GM12878 (cell line): Measurements from ENCODE around the gene PASK. TPM values are rescaled to one million over a fixed set of nuclear protein-coding genes. Genes with fewer than 3 reads are reported as not detected.

Source experiments
- ATAC-seq: fragments of 200-7000 bp; cut with Tn5 transposase; 3 replicates; pipeline ENCODE4 v1.9.1; 2020; ENCODE audit warnings: mild to moderate bottlenecking, moderate library complexity
- BruUV-seq: library from RNA; stranded (reverse); fragments of 400-500 nt; replicated peaks from 2 replicates; lab custom pipeline; 2021; lab: Mats Ljungman, UMichigan
- CTCF ChIA-PET: fragments of 300-600 bp; sonication (Branson Sonifier 250); formaldehyde crosslinking; extraction: SDS; loops from one replicate; lab custom pipeline; 2021; ENCODE audit warnings: inconsistent platforms; lab: Yijun Ruan, JAX
- POLR2A ChIA-PET: fragments of 350-600 bp; formaldehyde crosslinking; extraction: SDS; loops from one replicate; lab custom pipeline; 2021; ENCODE audit warnings: inconsistent platforms; lab: Charles Lee
- RAD21 ChIA-PET: fragments of 300-600 bp; sonication (Branson Sonifier 250); formaldehyde crosslinking; loops from one replicate; lab custom pipeline; 2023; ENCODE audit warnings: antibody characterized with exemption; ENCODE audit not compliant: unreplicated experiment; lab: Charles Lee
- SMC1A ChIA-PET: fragments of 300-600 bp; sonication (Branson Sonifier 250); formaldehyde crosslinking; loops from one replicate; lab custom pipeline; 2023; ENCODE audit not compliant: unreplicated experiment, uncharacterized antibody; lab: Charles Lee
- DNase-seq: peaks from one replicate; pipeline ENCODE4 v3.0.0-alpha.2; 2011; ENCODE audit warnings: low read depth, low spot score
- FAIRE-seq: peaks from 3 replicates; lab custom pipeline; 2011; peaks lifted over from hg19 to GRCh38; lab: Jason Lieb, UNC
- H2AFZ ChIP-seq: 2 replicates; pipeline ENCODE4 v1.6.0; 2011; ENCODE audit warnings: low read depth, low read length, control low read depth; ENCODE audit not compliant: control insufficient read depth
- H3K27ac ChIP-seq: 2 replicates; pipeline ENCODE4 v1.5.1; 2011; ENCODE audit warnings: control low read depth; ENCODE audit not compliant: control insufficient read depth, insufficient read depth
- H3K27me3 ChIP-seq, 2 experiments: replicated peaks in 1 of 2; 2 replicates each; pipeline versions ENCODE4 v1.6.0 to v1.6.1; 2011; ENCODE audit warnings: low read length in 1 of 2; ENCODE audit not compliant: control insufficient read depth in 2 of 2, insufficient read depth in 2 of 2
- H3K36me3 ChIP-seq, 2 experiments: 2 replicates each; pipeline ENCODE4 v1.5.1; 2011; ENCODE audit warnings: low read length in 1 of 2; ENCODE audit not compliant: control insufficient read depth in 2 of 2, insufficient read depth in 2 of 2
- H3K4me1 ChIP-seq: 2 replicates; pipeline ENCODE4 v1.6.1; 2011; ENCODE audit warnings: mild to moderate bottlenecking, low read length, moderate library complexity, mixed read lengths; ENCODE audit not compliant: control insufficient read depth, insufficient read depth
- H3K4me2 ChIP-seq: 2 replicates; pipeline ENCODE4 v1.6.0; 2011; ENCODE audit warnings: control low read depth; ENCODE audit not compliant: control insufficient read depth, insufficient read depth
- H3K4me3 ChIP-seq: fragments of 200-600 bp; sonication (generic); 2 replicates; pipeline ENCODE4 v1.5.1; 2016
- H3K79me2 ChIP-seq: 2 replicates; pipeline ENCODE4 v1.6.0; 2011; ENCODE audit warnings: low read length; ENCODE audit not compliant: control insufficient read depth, insufficient read depth
- H3K9ac ChIP-seq: 2 replicates; pipeline ENCODE4 v1.8.0; 2011; ENCODE audit warnings: low read length, control low read depth, mixed read lengths; ENCODE audit not compliant: control insufficient read depth, insufficient read depth
- H3K9me3 ChIP-seq: replicated peaks from 3 replicates; pipeline ENCODE4 v1.5.1; 2011; ENCODE audit warnings: mild to moderate bottlenecking, low read length; ENCODE audit not compliant: control insufficient read depth, insufficient read depth
- H4K20me1 ChIP-seq: 2 replicates; pipeline ENCODE4 v1.6.0; 2011; ENCODE audit not compliant: control insufficient read depth, insufficient read depth
- HDAC2 ChIP-seq: fragments of 200-600 bp; sonication (generic); IDR thresholded peaks from 2 replicates; pipeline ENCODE4 v1.6.1; 2017
- IRF4 ChIP-seq: IDR thresholded peaks from 2 replicates; pipeline ENCODE4 v1.6.1; 2011; ENCODE audit warnings: low read depth, low read length
- MEF2B ChIP-seq: fragments of 450-650 bp; IDR thresholded peaks from 2 replicates; pipeline ENCODE4 v1.6.1; 2018; ENCODE audit warnings: mild to moderate bottlenecking, moderate library complexity; ENCODE audit not compliant: partially characterized antibody, poor library complexity, severe bottlenecking
- RAD21 ChIP-seq: IDR thresholded peaks from 2 replicates; pipeline ENCODE4 v1.6.1; 2011; ENCODE audit warnings: mild to moderate bottlenecking, low read depth, low read length, moderate library complexity; ENCODE audit not compliant: insufficient read depth
- RBBP5 ChIP-seq: fragments of 200-600 bp; sonication (generic); conservative IDR thresholded peaks from 2 replicates; pipeline ENCODE4 v1.6.1; 2016
- SMC3 ChIP-seq: IDR thresholded peaks from 2 replicates; pipeline ENCODE4 v1.6.1; 2011; ENCODE audit warnings: low read length, improper control_type of control experiment, borderline replicate concordance
- WGBS: methylation state at CpG from one replicate; pipeline ENCODE4 v1.1.6; 2016; ENCODE audit warnings: low lambda C conversion rate; ENCODE audit not compliant: insufficient replicate concordance, insufficient coverage; ENCODE audit errors: missing lambda C conversion rate; 5-methylcytosine and 5-hydroxymethylcytosine counted together
- in situ Hi-C: fragments of 300-500 bp; cut with MboI; formaldehyde crosslinking; loops from 9 replicates; pipeline ENCODE4 v1.14.3; 2018; ENCODE audit warnings: mixed read lengths
- intact Hi-C: fragments of 100-400 bp; cut with micrococcal nuclease; formaldehyde crosslinking; loops from one replicate; pipeline ENCODE4 v1.14.2; 2022; ENCODE audit not compliant: unreplicated experiment
- polyA plus RNA-seq, 11 experiments: library from polyadenylated mRNA; depleted of rRNA in 4 of 11; unstranded in 6 of 11; stranded (reverse) in 5 of 11; fragments of >200 nt; fragmentation: Nextera tagmentation in 4 of 11; fragmentation: Illumina TruSeq in 1 of 11; extraction: Ambion mirVana in 4 of 11; extraction: Trizol in 1 of 11; gene quantifications; 1 replicate in 1 of 11; 2 replicates in 10 of 11; pipeline versions ENCODE4 v1.2.1 to v1.2.3, GENCODE V29; 2011 to 2016; ENCODE audit warnings: inconsistent platforms in 2 of 11, missing spikeins in 2 of 11, low read depth in 1 of 11
- total RNA-seq, 4 experiments: library from RNA; depleted of rRNA in 3 of 4; stranded (reverse); fragments of >200 nt in 3 of 4; fragmentation: Illumina TruSeq in 1 of 4; extraction: Trizol in 1 of 4; gene quantifications; 2 replicates each; pipeline versions ENCODE4 v1.2.1 to v1.2.3, GENCODE V29; 2013 to 2021
- TF ChIP-seq, protein P1 (sequence below): IDR thresholded peaks from 2 replicates; pipeline ENCODE4 v1.6.1; 2011; ENCODE audit warnings: borderline replicate concordance, low read depth, mild to moderate bottlenecking, moderate library complexity, low read length; ENCODE audit not compliant: insufficient read depth, poor library complexity, severe bottlenecking

The PASK gene
- total and polyA plus RNA-seq, 10 of the 15 experiments (the other 5 are each of a cell fraction or from before 2014, with no cell fraction given): 9.6 to 62.2 (median 28.5) TPM

DNA sequence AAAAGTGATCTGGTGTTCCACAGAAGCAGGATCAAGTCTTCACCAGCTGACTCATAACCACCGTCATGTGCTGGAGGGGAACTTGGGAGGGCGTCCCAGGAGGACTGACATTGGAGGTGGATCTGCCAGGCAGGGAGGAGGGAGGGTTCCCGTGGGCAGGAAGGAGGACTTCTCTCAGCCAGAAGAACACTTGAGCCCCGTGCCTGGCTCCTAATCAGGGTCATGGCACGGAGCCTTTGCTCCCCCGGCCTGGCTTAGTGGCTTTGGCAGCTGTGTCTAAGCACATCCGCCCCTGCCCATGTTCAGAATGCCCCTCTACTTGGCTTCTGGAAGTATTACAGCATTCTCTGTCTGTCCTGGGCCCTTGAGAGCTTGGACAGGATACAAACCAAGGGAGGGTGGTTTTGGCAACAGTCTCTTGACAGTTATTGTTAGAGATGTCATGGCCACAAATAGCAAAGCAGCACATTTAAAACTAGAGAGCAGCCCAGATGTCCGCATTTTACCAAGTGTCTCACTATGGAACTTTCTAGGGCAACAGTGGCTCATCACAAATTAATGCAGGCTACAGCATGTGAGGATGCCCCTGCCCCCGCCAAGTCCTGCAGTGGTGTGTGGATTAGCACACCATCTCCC is 12.5 kb upstream of the PASK start:
- ATAC-seq: no peak
- ChIA-PET POLR2A (no interaction called here), CTCF (no interaction called here)
- WGBS: 71% methylated on average over 9 of the region's 9 CpGs
- H4K20me1 ChIP-seq: no peaks in the 10 kb centered on the region
- in situ Hi-C loops: no loop called here
- no peak for FAIRE-seq
- no peaks in the 10 kb centered on the region for H3K4me1 ChIP-seq
- BruUV-seq: no TSS peak
- no peak overlapping the region for H2AFZ ChIP-seq
- H3K27me3 ChIP-seq: no peaks in the 10 kb centered on the region
- TF ChIP-seq MEF2B (no peak), RAD21 (no peak), HDAC2 (no peak), IRF4 (no peak), RBBP5 (no peak), SMC3 (no peak)
- TF ChIP-seq, protein P1, sequence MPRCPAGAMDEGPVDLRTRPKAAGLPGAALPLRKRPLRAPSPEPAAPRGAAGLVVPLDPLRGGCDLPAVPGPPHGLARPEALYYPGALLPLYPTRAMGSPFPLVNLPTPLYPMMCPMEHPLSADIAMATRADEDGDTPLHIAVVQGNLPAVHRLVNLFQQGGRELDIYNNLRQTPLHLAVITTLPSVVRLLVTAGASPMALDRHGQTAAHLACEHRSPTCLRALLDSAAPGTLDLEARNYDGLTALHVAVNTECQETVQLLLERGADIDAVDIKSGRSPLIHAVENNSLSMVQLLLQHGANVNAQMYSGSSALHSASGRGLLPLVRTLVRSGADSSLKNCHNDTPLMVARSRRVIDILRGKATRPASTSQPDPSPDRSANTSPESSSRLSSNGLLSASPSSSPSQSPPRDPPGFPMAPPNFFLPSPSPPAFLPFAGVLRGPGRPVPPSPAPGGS: no peak
- TF ChIP-seq, all 136 proteins: peak for 0
- DNase-seq: no peak
- H3K27ac ChIP-seq: no peak overlapping the region
- no peak overlapping the region for H3K4me2 ChIP-seq
- no peak overlapping the region for H3K4me3 ChIP-seq
- no peak overlapping the region for H3K9ac ChIP-seq
- ChIA-PET SMC1A (no interaction called here), RAD21 (no interaction called here)
- no peaks in the 10 kb centered on the region for H3K9me3 ChIP-seq
- no peaks in the 10 kb centered on the region for H3K79me2 ChIP-seq
- intact Hi-C loops: no loop called here
- H3K36me3 ChIP-seq: peaks cover 6 to 45% of the 10 kb centered on the region in 2 experiments
